Measurements from ENCODE around the gene EIF5B. TPM values are rescaled to one million over a fixed set of nuclear protein-coding genes. Genes with fewer than 3 reads are reported as not detected.

EIF5B gene
- total RNA-seq, 4 donors from 2014 or later, result 30.1 to 78.1 (median 36.4) TPM

GRCh38 chr2:99439971-99440505 is 102.8 kb downstream of the EIF5B start:
- TF ChIP-seq CTCF (IDR thresholded peaks at IDR 0.05), result no peak
- ATAC-seq (ENCODE audit: low FRiP score), result no peak
- DNase-seq (ENCODE audit: low spot score), result no peak

- DNase-seq (ENCODE audit: low spot score) (no peak), ATAC-seq (ENCODE audit: low FRiP score) (no peak)
- no peak for TF ChIP-seq CTCF (IDR thresholded peaks at IDR 0.05)
These were observed 105.6 kb downstream of the EIF5B start for GRCh38 chr2:99442837-99443236.

GRCh38 chr2:99444222-99444621 is 107.0 kb downstream of the EIF5B start:
- TF ChIP-seq CTCF (IDR thresholded peaks at IDR 0.05), result no peak
- ATAC-seq (ENCODE audit: low FRiP score), result no peak

GRCh38 chr2:99445065-99445464 is 107.9 kb downstream of the EIF5B start:
- ATAC-seq (ENCODE audit: low FRiP score), result no peak
- no peak for TF ChIP-seq CTCF (IDR thresholded peaks at IDR 0.05)
- DNase-seq (ENCODE audit: low spot score), result no peak

More at GRCh38 chr2:99444222-99444621, 107.0 kb downstream of the EIF5B start:
- DNase-seq (ENCODE audit: low spot score), result no peak

- DNase-seq (ENCODE audit: low spot score) (no peak), ATAC-seq (ENCODE audit: low FRiP score) (peak; percentile 88)
- no peak for TF ChIP-seq CTCF (IDR thresholded peaks at IDR 0.05)
These were observed 111.4 kb downstream of the EIF5B start for GRCh38 chr2:99448556-99448955.

GRCh38 chr2:99450199-99450598 is 113.0 kb downstream of the EIF5B start:
- no peak for TF ChIP-seq CTCF (IDR thresholded peaks at IDR 0.05)
- DNase-seq (ENCODE audit: low spot score), result no peak

More at GRCh38 chr2:99450199-99450598, 113.0 kb downstream of the EIF5B start:
- ATAC-seq (ENCODE audit: low FRiP score), result no peak

Other genes with a start within 250 kb of the EIF5B start
- 1 to 10 TPM in 1 of 4 donors, under 1 TPM in 2, not detected in 1; 0.69 to 1.3 (median 0.95) TPM for gene C2orf15, start 195.7 kb upstream of the EIF5B start, total RNA-seq
- gene TSGA10, start 182.4 kb upstream of the EIF5B start, total RNA-seq, result 10 to 100 TPM in 2 of 4 donors, 1 to 10 TPM in 2; 4.7 to 19.5 (median 8.5) TPM
- gene LIPT1, start 182.4 kb upstream of the EIF5B start, total RNA-seq, result 10 to 100 TPM in 1 of 4 donors, 1 to 10 TPM in 3; 3.4 to 13.4 (median 7.0) TPM
- gene MITD1, start 156.3 kb upstream of the EIF5B start, total RNA-seq, result 10 to 100 TPM; 15.3 to 38.3 (median 24.1) TPM
- gene MRPL30, start 156.2 kb upstream of the EIF5B start, total RNA-seq, result 10 to 100 TPM; 18.4 to 22.6 (median 21.2) TPM
- gene LYG2, start 81.7 kb upstream of the EIF5B start, total RNA-seq, result not detected
- 1 to 10 TPM in 3 of 4 donors, not detected in 1; 1.0 to 1.1 (median 1.1) TPM for gene LYG1, start 36.2 kb upstream of the EIF5B start, total RNA-seq
- 10 to 100 TPM; 27.6 to 46.5 (median 35.4) TPM for gene TXNDC9, start 1.1 kb upstream of the EIF5B start, total RNA-seq
- 10 to 100 TPM; 33.5 to 76.1 (median 51.5) TPM for gene REV1, start 152.6 kb downstream of the EIF5B start, total RNA-seq